ENCODE data around the gene TIGD3. TPM values are rescaled to one million over a fixed set of nuclear protein-coding genes. Genes with fewer than 3 reads are reported as not detected.

Gene TIGD3
- total and polyA plus RNA-seq, 9 donors, result 0.11 to 0.72 (median 0.33) TPM; not detected in 2

GRCh38 chr11:65308281-65308891, 46.2 kb upstream of the TIGD3 start:
- TF ChIP-seq EP300 (IDR thresholded peaks at IDR 0.05) (no peak), POLR2A (IDR thresholded peaks at IDR 0.05) (no peak), CTCF (IDR thresholded peaks at IDR 0.05) (no peak)
- 53 to 60% (median 54%) methylated on average over 7 of the region's 7 CpGs for WGBS, 3 donors

DNA sequence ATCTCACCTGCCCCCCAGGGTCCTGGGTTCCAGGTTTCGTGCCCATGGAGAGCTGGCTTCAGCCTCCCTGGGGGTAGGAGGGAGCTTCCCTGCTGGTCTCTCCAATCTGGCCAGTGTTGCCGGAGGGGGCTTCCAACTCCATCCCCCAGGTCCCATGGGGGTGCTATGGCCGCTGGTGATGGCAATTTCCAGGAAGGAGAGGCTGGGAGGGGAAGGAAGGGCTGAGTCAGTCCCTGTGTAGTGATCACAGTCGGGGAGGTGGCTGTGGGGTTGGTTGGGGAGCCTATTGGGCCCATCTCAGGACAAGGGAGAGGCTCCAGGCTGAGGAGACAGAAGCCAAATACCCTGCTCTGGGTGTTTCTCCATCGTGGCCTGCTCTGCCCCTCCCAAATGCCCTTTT, 45.5 kb upstream of the TIGD3 start:
- H3K9me3 ChIP-seq, result no peaks in the 10 kb centered on the region
- H3K27ac ChIP-seq, result no peak overlapping the region
- peaks cover 10% of the 10 kb centered on the region for H3K4me1 ChIP-seq (ENCODE audit: insufficient read depth)
- TF ChIP-seq CTCF (IDR thresholded peaks at IDR 0.05), result no peak
- TF ChIP-seq EP300 (IDR thresholded peaks at IDR 0.05), result no peak
- no peak for TF ChIP-seq POLR2A (IDR thresholded peaks at IDR 0.05)
- H3K36me3 ChIP-seq, result no peaks in the 10 kb centered on the region
- 77% methylated on average over 5 of the region's 5 CpGs for WGBS, 3 donors
- DNase-seq, result no peak
- intact Hi-C loops (cut with DNase I), result no loop called here
- no peak overlapping the region for H3K4me3 ChIP-seq
- H3K27me3 ChIP-seq, result no peaks in the 10 kb centered on the region

More at GRCh38 chr11:65308281-65308891, 46.2 kb upstream of the TIGD3 start:
- Histone ChIP-seq H3K27me3 (no peaks in the 10 kb centered on the region), H3K9me3 (no peaks in the 10 kb centered on the region), H3K4me1 (ENCODE audit: insufficient read depth) (peaks cover 6% of the 10 kb centered on the region), H3K36me3 (no peaks in the 10 kb centered on the region), H3K4me3 (no peak overlapping the region), H3K27ac (no peak overlapping the region)
- intact Hi-C loops (cut with DNase I), result no loop called here
- DNase-seq, result no peak

DNA sequence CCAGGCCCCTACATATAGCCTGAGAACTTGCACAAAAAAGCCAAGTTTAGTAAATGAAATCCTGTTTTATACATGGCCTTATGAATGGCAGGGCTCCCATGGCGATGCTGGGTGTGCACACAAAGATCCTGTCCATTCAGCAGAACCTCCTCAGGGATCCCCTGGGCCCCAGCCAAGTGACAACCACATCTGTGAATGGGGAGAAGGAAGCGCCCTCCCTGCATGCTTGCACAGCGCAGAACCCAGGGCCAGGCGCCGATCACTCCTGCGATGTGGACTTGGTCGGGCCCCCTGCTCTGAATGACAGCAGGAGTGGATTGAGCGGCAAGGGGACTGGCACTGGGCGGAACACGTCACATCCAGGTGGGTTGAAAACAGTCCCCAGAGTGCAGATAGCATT, 44.3 kb upstream of the TIGD3 start:
- TF ChIP-seq CTCF (IDR thresholded peaks at IDR 0.05) (no peak), EP300 (IDR thresholded peaks at IDR 0.05) (no peak), POLR2A (IDR thresholded peaks at IDR 0.05) (no peak)
- intact Hi-C loops (cut with DNase I), result no loop called here
- no peak overlapping the region for H3K4me3 ChIP-seq
- no peak for DNase-seq
- H3K4me1 ChIP-seq (ENCODE audit: insufficient read depth), result peaks cover 10% of the 10 kb centered on the region
- no peaks in the 10 kb centered on the region for H3K27me3 ChIP-seq
- WGBS, 3 donors, result 68 to 70% (median 70%) methylated on average over 10 of the region's 10 CpGs
- H3K36me3 ChIP-seq, result no peaks in the 10 kb centered on the region
- no peaks in the 10 kb centered on the region for H3K9me3 ChIP-seq
- H3K27ac ChIP-seq, result no peak overlapping the region

DNA sequence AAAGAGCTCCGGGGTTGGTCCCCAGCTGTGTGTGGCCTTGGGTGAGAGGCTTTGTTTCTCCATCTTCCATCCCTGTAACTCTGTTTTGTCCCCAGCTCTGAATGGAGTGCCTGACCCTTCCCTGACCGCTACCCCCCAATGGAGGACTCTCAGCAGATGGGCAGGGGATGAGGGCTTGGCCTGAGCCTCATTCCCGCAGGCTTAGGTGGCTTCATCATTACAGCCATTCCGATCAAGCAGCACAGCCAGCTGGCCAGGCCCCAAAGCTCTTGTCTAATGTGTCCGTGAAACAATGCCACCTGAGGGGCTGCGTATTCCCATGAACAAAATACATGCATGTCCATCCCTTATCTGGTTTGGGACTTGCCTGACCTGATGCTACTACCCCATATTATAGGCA, 43.8 kb upstream of the TIGD3 start:
- Histone ChIP-seq H3K4me1 (ENCODE audit: insufficient read depth) (peaks cover 8% of the 10 kb centered on the region), H3K27ac (no peak overlapping the region)
- WGBS, 3 donors, result 55 to 58% (median 58%) methylated on average over 5 to 6 of the region's 6 CpGs

More for the DNA sequence above, 43.8 kb upstream of the TIGD3 start:
- H3K27me3 ChIP-seq, result no peaks in the 10 kb centered on the region
- no peak for TF ChIP-seq CTCF (IDR thresholded peaks at IDR 0.05)
- no peak for TF ChIP-seq EP300 (IDR thresholded peaks at IDR 0.05)
- no peak for TF ChIP-seq POLR2A (IDR thresholded peaks at IDR 0.05)
- intact Hi-C loops (cut with DNase I), result no loop called here
- no peak overlapping the region for H3K4me3 ChIP-seq
- H3K9me3 ChIP-seq, result no peaks in the 10 kb centered on the region
- no peaks in the 10 kb centered on the region for H3K36me3 ChIP-seq
- DNase-seq, result no peak
